B cell (primary cell): ENCODE measurements around the gene TMEM150C.

Experiments
- CTCF ChIP-seq: fragments of 200-600 bp; IDR thresholded peaks from one replicate; pipeline ENCODE4 v1.8.0; 2022; ENCODE audit warnings: antibody characterized with exemption, mild to moderate bottlenecking
- EZH2 ChIP-seq: IDR thresholded peaks from 2 replicates; pipeline ENCODE4 v1.6.1; 2012; ENCODE audit warnings: borderline replicate concordance, low read depth, mild to moderate bottlenecking, moderate library complexity, low read length; ENCODE audit not compliant: insufficient read depth, poor library complexity, severe bottlenecking

- TF ChIP-seq CTCF (no peak), EZH2 (no peak)
Measured at GRCh38 chr4:82585690-82586435, 24.1 kb upstream of the TMEM150C start.
